ENCODE data around the gene NLGN1. TPM values are rescaled to one million over a fixed set of nuclear protein-coding genes. Genes with fewer than 3 reads are reported as not detected.

The NLGN1 gene
- total and polyA plus RNA-seq, 2 of the 13 experiments (the other 11 are each of a cell fraction or from before 2014, with no cell fraction given), result not detected

- Histone ChIP-seq H3K36me3 (replicated peaks in 1 of 2; ENCODE audit: control insufficient read depth in 1 of 2, insufficient read depth in 2 of 2, low read length in 2 of 2) (no peaks in the 10 kb centered on the region), H3K9ac (ENCODE audit: insufficient read depth, low read depth, low read length) (no peak overlapping the region), H3K79me2 (ENCODE audit: insufficient read depth, low read length) (no peaks in the 10 kb centered on the region), H3K27ac (ENCODE audit: extremely low read length, insufficient read depth, low read length) (no peak overlapping the region), H4K20me1 (ENCODE audit: insufficient read depth, low read length) (no peaks in the 10 kb centered on the region), H3K4me3 (replicated peaks in 1 of 3; ENCODE audit: insufficient read depth in 1 of 3, low read depth in 2 of 3, low read length in 3 of 3) (no peak overlapping the region), H2AFZ (ENCODE audit: low read length) (no peak overlapping the region), H3K4me2 (ENCODE audit: low read depth, low read length) (no peak overlapping the region), H3K4me1 (ENCODE audit: insufficient read depth, low read length) (no peaks in the 10 kb centered on the region), H3K9me3 (ENCODE audit: low read length) (no peaks in the 10 kb centered on the region), H3K27me3 (ENCODE audit: control insufficient read depth in 1 of 2, insufficient read depth in 2 of 2, low read length in 2 of 2) (no peaks in the 10 kb centered on the region)
- in situ Hi-C loops (cut with HindIII; ENCODE audit: extremely low pct_ligation_motif_present, low pct_unique_long_range_greater_than_20kb) (no loop called here), intact Hi-C loops (cut with micrococcal nuclease; ENCODE audit: unreplicated experiment) (no loop called here)
- no peak for DNase-seq (ENCODE audit: low spot score)
- 2% methylated on average over 4 of the region's 4 CpGs for WGBS (ENCODE audit: low lambda C conversion rate)
- ATAC-seq, result no peak
- ChIA-PET POLR2A (no interaction called here), CTCF (ENCODE audit: low intra/inter-chr PET ratio, low total read pairs) (no interaction called here)
- no peak for TF ChIP-seq SP2 (CRISPR knock-in tag; IDR thresholded peaks at IDR 0.05)
- TF ChIP-seq MAFG (CRISPR knock-in tag; IDR thresholded peaks at IDR 0.05), result no peak
- TF ChIP-seq PITX1 (CRISPR knock-in tag; IDR thresholded peaks at IDR 0.05), result no peak
- no peak for TF ChIP-seq TBX2 (CRISPR knock-in tag; IDR thresholded peaks at IDR 0.05; ENCODE audit: borderline replicate concordance)
- no peak for TF ChIP-seq NR2F1 (CRISPR knock-in tag; IDR thresholded peaks at IDR 0.05)
- FAIRE-seq, result no peak
- no TSS peak for BruUV-seq (replicated peaks)
Measured at GRCh38 chr3:173502983-173503568, 105.5 kb downstream of the NLGN1 start.

- ATAC-seq (no peak), DNase-seq (ENCODE audit: low spot score) (no peak), FAIRE-seq (no peak)
- Histone ChIP-seq H3K79me2 (ENCODE audit: insufficient read depth, low read length) (no peaks in the 10 kb centered on the region), H3K9ac (ENCODE audit: insufficient read depth, low read depth, low read length) (no peak overlapping the region), H3K27me3 (ENCODE audit: control insufficient read depth in 1 of 2, insufficient read depth in 2 of 2, low read length in 2 of 2) (no peaks in the 10 kb centered on the region), H3K4me3 (replicated peaks in 1 of 3; ENCODE audit: insufficient read depth in 1 of 3, low read depth in 2 of 3, low read length in 3 of 3) (no peak overlapping the region), H3K4me2 (ENCODE audit: low read depth, low read length) (no peak overlapping the region), H3K9me3 (ENCODE audit: low read length) (no peaks in the 10 kb centered on the region), H3K27ac (ENCODE audit: extremely low read length, insufficient read depth, low read length) (no peak overlapping the region), H3K36me3 (replicated peaks in 1 of 2; ENCODE audit: control insufficient read depth in 1 of 2, insufficient read depth in 2 of 2, low read length in 2 of 2) (no peaks in the 10 kb centered on the region), H3K4me1 (ENCODE audit: insufficient read depth, low read length) (no peaks in the 10 kb centered on the region), H2AFZ (ENCODE audit: low read length) (no peak overlapping the region), H4K20me1 (ENCODE audit: insufficient read depth, low read length) (no peaks in the 10 kb centered on the region)
- in situ Hi-C loops (cut with HindIII; ENCODE audit: extremely low pct_ligation_motif_present, low pct_unique_long_range_greater_than_20kb), result no loop called here
- POLR2A ChIA-PET, result no interaction called here
- CTCF ChIA-PET (ENCODE audit: low intra/inter-chr PET ratio, low total read pairs), result no interaction called here
- under 1% methylated on average over 4 of the region's 4 CpGs for WGBS (ENCODE audit: low lambda C conversion rate)
- intact Hi-C loops (cut with micrococcal nuclease; ENCODE audit: unreplicated experiment), result no loop called here
- BruUV-seq (replicated peaks), result no TSS peak
- TF ChIP-seq SP140L (CRISPR knock-in tag; IDR thresholded peaks at IDR 0.05; ENCODE audit: borderline replicate concordance) (no peak), NFE2L1 (CRISPR knock-in tag; IDR thresholded peaks at IDR 0.05; ENCODE audit: borderline replicate concordance) (no peak), ZNF550 (CRISPR knock-in tag; IDR thresholded peaks at IDR 0.05; ENCODE audit: borderline replicate concordance) (no peak), ZNF205 (CRISPR knock-in tag; IDR thresholded peaks at IDR 0.05) (no peak), TFAP4 (IDR thresholded peaks at IDR 0.05; ENCODE audit: borderline replicate concordance, low read depth) (no peak), TGIF2 (CRISPR knock-in tag; IDR thresholded peaks at IDR 0.05) (no peak), FOXP1 (IDR thresholded peaks at IDR 0.05) (no peak), FOXP1 (CRISPR knock-in tag; IDR thresholded peaks at IDR 0.05) (no peak), ELF1 (CRISPR knock-in tag; IDR thresholded peaks at IDR 0.05) (no peak), RELA (CRISPR knock-in tag; IDR thresholded peaks at IDR 0.05) (no peak), ZBTB2 (CRISPR knock-in tag; IDR thresholded peaks at IDR 0.05; ENCODE audit: low read depth) (no peak), ZMAT3 (CRISPR knock-in tag; conservative IDR thresholded peaks at IDR 0.05) (no peak), ZNF17 (CRISPR knock-in tag; IDR thresholded peaks at IDR 0.05) (no peak), SATB2 (CRISPR knock-in tag; IDR thresholded peaks at IDR 0.05) (no peak)
Measured at GRCh38 chr3:173510565-173510964, 113.0 kb downstream of the NLGN1 start.
